ENCODE results near the gene ACTN4. TPM values are rescaled to one million over a fixed set of nuclear protein-coding genes. Genes with fewer than 3 reads are reported as not detected.

The ACTN4 gene
- total and polyA plus RNA-seq, 10 of the 15 experiments (the other 5 are each of a cell fraction or from before 2014, with no cell fraction given) = 2.4 to 293 (median 72.5) TPM

GRCh38 chr19:38730470-38730730 lies 83.0 kb downstream of the ACTN4 start:
- Histone ChIP-seq H3K4me2 (ENCODE audit: control insufficient read depth, insufficient read depth) (no peak overlapping the region), H3K79me2 (ENCODE audit: control insufficient read depth, insufficient read depth, low read length) (no peaks in the 10 kb centered on the region; the same call in 1 of the 2 replicates), H3K27ac (ENCODE audit: control insufficient read depth, insufficient read depth) (no peak overlapping the region), H3K36me3 (ENCODE audit: control insufficient read depth in 2 of 2, insufficient read depth in 2 of 2, low read length in 1 of 2) (peaks cover 0 to 22% of the 10 kb centered on the region in 2 experiments; a peak in 3 of 4 replicates), H3K27me3 (replicated peaks in 1 of 2; ENCODE audit: control insufficient read depth in 2 of 2, insufficient read depth in 2 of 2, low read length in 1 of 2) (no peaks in the 10 kb centered on the region), H3K9ac (ENCODE audit: control insufficient read depth, insufficient read depth, low read length) (no peak overlapping the region), H3K9me3 (replicated peaks; ENCODE audit: control insufficient read depth, insufficient read depth, low read length) (no peaks in the 10 kb centered on the region), H4K20me1 (ENCODE audit: control insufficient read depth, insufficient read depth) (no peaks in the 10 kb centered on the region), H3K4me1 (ENCODE audit: control insufficient read depth, insufficient read depth, low read length) (peaks cover 19% of the 10 kb centered on the region), H2AFZ (ENCODE audit: control insufficient read depth, low read depth, low read length) (no peak overlapping the region), H3K4me3 (no peak overlapping the region)
- BruUV-seq (replicated peaks) = no TSS peak
- TF ChIP-seq DPF2 (IDR thresholded peaks at IDR 0.05) (no peak), NRF1 (conservative IDR thresholded peaks at IDR 0.05; ENCODE audit: low read depth, low read length) (no peak)
- CTCF ChIA-PET = interaction anchor here (1.2 to 2.9 kb wide), 2 partner anchors 138 to 157 kb away, joined by 4 to 15 read pairs; no protein-coding TSS in a partner anchor
- intact Hi-C loops (cut with micrococcal nuclease; ENCODE audit: unreplicated experiment) (loop anchor here (10.0 kb wide), 1 partner anchor 216 kb away; no protein-coding TSS in a partner anchor), in situ Hi-C loops (cut with MboI) (loop anchor here (5.0 kb wide), 1 partner anchor 202 kb away; the partner anchor contains the start of genes MRPS12 and SARS2)
- RAD21 ChIA-PET (ENCODE audit: unreplicated experiment) = interaction anchor here (1.4 kb wide), 1 partner anchor 149 kb away, joined by 3 read pairs; no protein-coding TSS in a partner anchor
- POLR2A ChIA-PET = no interaction called here
- WGBS (ENCODE audit: insufficient coverage, insufficient replicate concordance, low lambda C conversion rate, missing lambda C conversion rate) = 96% methylated on average over 7 of the region's 7 CpGs
- FAIRE-seq (no peak), DNase-seq (ENCODE audit: low read depth, low spot score) (no peak), ATAC-seq (no peak)
- SMC1A ChIA-PET (ENCODE audit: uncharacterized antibody, unreplicated experiment) = interaction anchor here (1.2 kb wide), 1 partner anchor 146 kb away, joined by 3 read pairs; no protein-coding TSS in a partner anchor

GRCh38 chr19:38730731-38731589 lies 83.5 kb downstream of the ACTN4 start:
- DNase-seq (ENCODE audit: low read depth, low spot score) = no peak
- WGBS (ENCODE audit: insufficient coverage, insufficient replicate concordance, low lambda C conversion rate, missing lambda C conversion rate) = 90% methylated on average over 17 of the region's 19 CpGs
- peaks cover 19% of the 10 kb centered on the region for H3K4me1 ChIP-seq (ENCODE audit: control insufficient read depth, insufficient read depth, low read length)
- ChIA-PET SMC1A (ENCODE audit: uncharacterized antibody, unreplicated experiment) (interaction anchor here (1.2 kb wide), 1 partner anchor 146 kb away, joined by 3 read pairs; no protein-coding TSS in a partner anchor), CTCF (interaction anchor here (1.2 to 2.9 kb wide), 2 partner anchors 138 to 156 kb away, joined by 4 to 15 read pairs; no protein-coding TSS in a partner anchor), RAD21 (ENCODE audit: unreplicated experiment) (interaction anchor here (1.4 kb wide), 1 partner anchor 148 kb away, joined by 3 read pairs; no protein-coding TSS in a partner anchor), POLR2A (no interaction called here)
- no peaks in the 10 kb centered on the region for H3K9me3 ChIP-seq (replicated peaks; ENCODE audit: control insufficient read depth, insufficient read depth, low read length)
- no TSS peak for BruUV-seq (replicated peaks)
- no peak for ATAC-seq
- in situ Hi-C loops (cut with MboI) = loop anchor here (5.0 kb wide), 1 partner anchor 201 kb away; the partner anchor contains the start of genes MRPS12 and SARS2
- H3K27ac ChIP-seq (ENCODE audit: control insufficient read depth, insufficient read depth) = no peak overlapping the region
- no peak overlapping the region for H3K4me2 ChIP-seq (ENCODE audit: control insufficient read depth, insufficient read depth)
- FAIRE-seq = no peak
- no peak overlapping the region for H3K4me3 ChIP-seq
- no peak overlapping the region for H3K9ac ChIP-seq (ENCODE audit: control insufficient read depth, insufficient read depth, low read length)
- no peaks in the 10 kb centered on the region for H4K20me1 ChIP-seq (ENCODE audit: control insufficient read depth, insufficient read depth)
- intact Hi-C loops (cut with micrococcal nuclease; ENCODE audit: unreplicated experiment) = loop anchor here (10.0 kb wide), 1 partner anchor 216 kb away; no protein-coding TSS in a partner anchor
- H3K79me2 ChIP-seq (ENCODE audit: control insufficient read depth, insufficient read depth, low read length) = no peaks in the 10 kb centered on the region; the same call in 1 of the 2 replicates
- no peak overlapping the region for H2AFZ ChIP-seq (ENCODE audit: control insufficient read depth, low read depth, low read length)
- peaks cover 0 to 20% of the 10 kb centered on the region in 2 experiments; a peak in 3 of 4 replicates for H3K36me3 ChIP-seq (ENCODE audit: control insufficient read depth in 2 of 2, insufficient read depth in 2 of 2, low read length in 1 of 2)
- H3K27me3 ChIP-seq (replicated peaks in 1 of 2; ENCODE audit: control insufficient read depth in 2 of 2, insufficient read depth in 2 of 2, low read length in 1 of 2) = no peaks in the 10 kb centered on the region
- no peak for TF ChIP-seq LARP7 (IDR thresholded peaks at IDR 0.05)
- TF ChIP-seq EED (IDR thresholded peaks at IDR 0.05; ENCODE audit: low read depth) = no peak
- TF ChIP-seq HSF1 (IDR thresholded peaks at IDR 0.05; ENCODE audit: low read depth, low read length) = no peak
- no peak for TF ChIP-seq SPI1 (IDR thresholded peaks at IDR 0.05; ENCODE audit: borderline replicate concordance, insufficient read depth, low read depth, low read length)
- TF ChIP-seq IRF5 (IDR thresholded peaks at IDR 0.05; ENCODE audit: borderline replicate concordance) = no peak
- TF ChIP-seq BCL3 (IDR thresholded peaks at IDR 0.05; ENCODE audit: borderline replicate concordance, insufficient read depth, low read depth, low read length, poor library complexity, severe bottlenecking) = no peak
- TF ChIP-seq SUPT20H (IDR thresholded peaks at IDR 0.05; ENCODE audit: borderline replicate concordance, control insufficient read depth, low read depth, low read length) = no peak
- TF ChIP-seq HDAC2 (IDR thresholded peaks at IDR 0.05) = no peak
- no peak for TF ChIP-seq PAX8 (IDR thresholded peaks at IDR 0.05)
- no peak for TF ChIP-seq DPF2 (IDR thresholded peaks at IDR 0.05)

All from GM12878 (cell line).